GM18526 (cell line): ENCODE data around the gene SPOUT1.
A peak's percentile ranks its signal among the peaks of the same experiment; 100 is the strongest.

Source experiments
- POLR2A ChIP-seq: IDR thresholded peaks from 3 replicates; pipeline ENCODE4 v1.6.1; 2011; ENCODE audit not compliant: insufficient read length; ENCODE audit errors: extremely low read depth

The SPOUT1 gene

GRCh38 chr9:128818099-128818838, 11.3 kb downstream of the SPOUT1 start, which contains the start of gene ENDOG:
Gene ENDOG, plus strand, starts transcription at chr9:128818500. Its CDS starts 185 bp downstream, at chr9:128818685.
- peak; percentile 76 for TF ChIP-seq POLR2A

GRCh38 chr9:128810873-128811272, 18.7 kb downstream of the SPOUT1 start:
- no peak for TF ChIP-seq POLR2A

GRCh38 chr9:128809831-128810230, 19.8 kb downstream of the SPOUT1 start:
- no peak for TF ChIP-seq POLR2A

- no peak for TF ChIP-seq POLR2A
Measured at GRCh38 chr9:128809036-128809599, 20.5 kb downstream of the SPOUT1 start.

- no peak for TF ChIP-seq POLR2A
Measured at GRCh38 chr9:128808543-128808942, 21.1 kb downstream of the SPOUT1 start.

GRCh38 chr9:128807827-128808226, 21.8 kb downstream of the SPOUT1 start:
- no peak for TF ChIP-seq POLR2A

- no peak for TF ChIP-seq POLR2A
Measured at GRCh38 chr9:128805661-128806060, 23.9 kb downstream of the SPOUT1 start.

GRCh38 chr9:128802482-128802881, 27.1 kb downstream of the SPOUT1 start:
- no peak for TF ChIP-seq POLR2A

GRCh38 chr9:128800061-128800460, 29.5 kb downstream of the SPOUT1 start:
- TF ChIP-seq POLR2A, result no peak

- no peak for TF ChIP-seq POLR2A
Measured at GRCh38 chr9:128798896-128799295, 30.7 kb downstream of the SPOUT1 start.

GRCh38 chr9:128792978-128793686, 36.5 kb downstream of the SPOUT1 start:
- TF ChIP-seq POLR2A, result no peak

GRCh38 chr9:128792134-128792533, 37.5 kb downstream of the SPOUT1 start:
- TF ChIP-seq POLR2A, result no peak

- TF ChIP-seq POLR2A, result no peak
Measured at GRCh38 chr9:128790536-128790935, 39.1 kb downstream of the SPOUT1 start.

- no peak for TF ChIP-seq POLR2A
Measured at GRCh38 chr9:128788445-128788844, 41.1 kb downstream of the SPOUT1 start.

GRCh38 chr9:128787659-128788058, 41.9 kb downstream of the SPOUT1 start:
- TF ChIP-seq POLR2A, result no peak
